CD4-positive, alpha-beta T cell (primary cell): ENCODE results near the gene EGFR. TPM values are rescaled to one million over a fixed set of nuclear protein-coding genes. Genes with fewer than 3 reads are reported as not detected.

ENCODE experiments used
- ATAC-seq: fragments of 200-7000 bp; cut with Tn5 transposase; one replicate; pipeline ENCODE4 v1.10.0; 2022; ENCODE audit warnings: mild to moderate bottlenecking; ENCODE audit not compliant: poor library complexity
- CTCF ChIA-PET: fragments of 350-600 bp; sonication (Branson Sonifier 250); formaldehyde crosslinking; loops from one replicate; lab custom pipeline; 2021; ENCODE audit warnings: antibody characterized with exemption, inconsistent platforms; lab: Charles Lee
- POLR2A ChIA-PET: fragments of 350-600 bp; sonication (Branson Sonifier 250); formaldehyde crosslinking; loops from one replicate; lab custom pipeline; 2021; ENCODE audit warnings: antibody characterized with exemption, inconsistent platforms; lab: Charles Lee
- DNase-seq, 14 experiments: peaks; one replicate each; pipeline ENCODE4 v3.0.0-alpha.2; 2013 to 2020; ENCODE audit warnings: mixed read lengths in 2 of 14
- H3K27ac ChIP-seq, 2 donors: one replicate each; pipeline versions ENCODE4 v1.5.1 to v1.7.0; 2013; ENCODE audit warnings: low read length in 2 of 2, low read depth in 1 of 2, mild to moderate bottlenecking in 1 of 2
- H3K27me3 ChIP-seq, 2 experiments: 1 replicate in 1 of 2; 2 replicates in 1 of 2; pipeline versions ENCODE4 v1.6.1 to v1.7.0; 2013; ENCODE audit warnings: low read length in 2 of 2, control low read depth in 1 of 2, mild to moderate bottlenecking in 1 of 2, moderate library complexity in 1 of 2; ENCODE audit not compliant: insufficient read depth in 2 of 2, control insufficient read depth in 1 of 2
- H3K36me3 ChIP-seq: one replicate; pipeline ENCODE4 v1.6.1; 2013; ENCODE audit warnings: low read length, control low read depth; ENCODE audit not compliant: insufficient read depth
- H3K4me1 ChIP-seq: one replicate; pipeline ENCODE4 v1.6.1; 2013; ENCODE audit warnings: low read length, control low read depth; ENCODE audit not compliant: insufficient read depth
- H3K4me3 ChIP-seq: one replicate; pipeline ENCODE4 v1.5.1; 2013; ENCODE audit warnings: mild to moderate bottlenecking, low read length, moderate library complexity
- H3K9me3 ChIP-seq, 2 experiments: 1 replicate in 1 of 2; 2 replicates in 1 of 2; pipeline versions ENCODE4 v1.6.1 to v1.7.0; 2013; ENCODE audit warnings: low read length in 2 of 2, mild to moderate bottlenecking in 2 of 2, control low read depth in 1 of 2, moderate library complexity in 1 of 2; ENCODE audit not compliant: control insufficient read depth in 1 of 2, insufficient read depth in 1 of 2
- H3K27ac Mint-ChIP-seq: one replicate; pipeline ENCODE4 v1.8.0; 2020; ENCODE audit warnings: mixed read lengths
- H3K27me3 Mint-ChIP-seq: one replicate; pipeline ENCODE4 v1.8.0; 2021; ENCODE audit warnings: mixed read lengths
- H3K36me3 Mint-ChIP-seq: one replicate; pipeline ENCODE4 v1.8.0; 2021; ENCODE audit warnings: low read depth, mixed read lengths
- H3K4me1 Mint-ChIP-seq: one replicate; pipeline ENCODE4 v1.8.0; 2021; ENCODE audit warnings: low read depth, mixed read lengths
- H3K4me3 Mint-ChIP-seq: one replicate; pipeline ENCODE4 v1.8.0; 2020; ENCODE audit warnings: mild to moderate bottlenecking, mixed read lengths
- H3K9me3 Mint-ChIP-seq: one replicate; pipeline ENCODE4 v1.8.0; 2020; ENCODE audit warnings: mixed read lengths
- intact Hi-C, 2 experiments: fragments of 100-400 bp; cut with DNase I in 1 of 2; cut with micrococcal nuclease in 1 of 2; formaldehyde crosslinking; loops; one replicate each; pipeline versions ENCODE4 v1.15.1 to v1.9.0; 2023 to 2025; cut with DNase I, micrococcal nuclease
- total RNA-seq, 174 experiments: library from RNA in 2 of 174; stranded (reverse) in 2 of 174; gene quantifications; one replicate each; pipeline ENCODE4 v1.2.3 and lab custom pipeline; 2021 to 2026
- TF ChIP-seq, protein P1 (sequence below): fragments of 200-600 bp; IDR thresholded peaks from one replicate; pipeline ENCODE4 v1.8.0; 2022; ENCODE audit warnings: antibody characterized with exemption, mild to moderate bottlenecking

EGFR gene
- total RNA-seq, 2 experiments from 2014 or later = not detected

DNA sequence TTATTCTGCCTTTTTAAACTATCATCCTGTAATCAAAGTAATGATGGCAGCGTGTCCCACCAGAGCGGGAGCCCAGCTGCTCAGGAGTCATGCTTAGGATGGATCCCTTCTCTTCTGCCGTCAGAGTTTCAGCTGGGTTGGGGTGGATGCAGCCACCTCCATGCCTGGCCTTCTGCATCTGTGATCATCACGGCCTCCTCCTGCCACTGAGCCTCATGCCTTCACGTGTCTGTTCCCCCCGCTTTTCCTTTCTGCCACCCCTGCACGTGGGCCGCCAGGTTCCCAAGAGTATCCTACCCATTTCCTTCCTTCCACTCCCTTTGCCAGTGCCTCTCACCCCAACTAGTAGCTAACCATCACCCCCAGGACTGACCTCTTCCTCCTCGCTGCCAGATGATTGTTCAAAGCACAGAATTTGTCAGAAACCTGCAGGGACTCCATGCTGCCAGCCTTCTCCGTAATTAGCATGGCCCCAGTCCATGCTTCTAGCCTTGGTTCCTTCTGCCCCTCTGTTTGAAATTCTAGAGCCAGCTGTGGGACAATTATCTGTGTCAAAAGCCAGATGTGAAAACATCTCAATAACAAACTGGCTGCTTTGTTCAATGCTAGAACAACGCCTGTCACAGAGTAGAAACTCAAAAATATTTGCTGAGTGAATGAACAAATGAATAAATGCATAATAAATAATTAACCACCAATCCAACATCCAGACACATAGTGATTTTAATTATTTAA lies 151.7 kb downstream of the EGFR start:
- Mint-ChIP-seq H3K9me3 (peaks cover 2% of the 10 kb centered on the region), H3K4me3 (no peak overlapping the region), H3K27me3 (no peaks in the 10 kb centered on the region), H3K27ac (no peak overlapping the region), H3K4me1 (no peaks in the 10 kb centered on the region), H3K36me3 (no peaks in the 10 kb centered on the region)
- ChIA-PET POLR2A (no interaction called here), CTCF (no interaction called here)
- H3K9me3 ChIP-seq = peaks cover 0 to 20% of the 10 kb centered on the region in 2 experiments
- ATAC-seq = no peak
- no peak overlapping the region for H3K4me3 ChIP-seq
- TF ChIP-seq, protein P1, sequence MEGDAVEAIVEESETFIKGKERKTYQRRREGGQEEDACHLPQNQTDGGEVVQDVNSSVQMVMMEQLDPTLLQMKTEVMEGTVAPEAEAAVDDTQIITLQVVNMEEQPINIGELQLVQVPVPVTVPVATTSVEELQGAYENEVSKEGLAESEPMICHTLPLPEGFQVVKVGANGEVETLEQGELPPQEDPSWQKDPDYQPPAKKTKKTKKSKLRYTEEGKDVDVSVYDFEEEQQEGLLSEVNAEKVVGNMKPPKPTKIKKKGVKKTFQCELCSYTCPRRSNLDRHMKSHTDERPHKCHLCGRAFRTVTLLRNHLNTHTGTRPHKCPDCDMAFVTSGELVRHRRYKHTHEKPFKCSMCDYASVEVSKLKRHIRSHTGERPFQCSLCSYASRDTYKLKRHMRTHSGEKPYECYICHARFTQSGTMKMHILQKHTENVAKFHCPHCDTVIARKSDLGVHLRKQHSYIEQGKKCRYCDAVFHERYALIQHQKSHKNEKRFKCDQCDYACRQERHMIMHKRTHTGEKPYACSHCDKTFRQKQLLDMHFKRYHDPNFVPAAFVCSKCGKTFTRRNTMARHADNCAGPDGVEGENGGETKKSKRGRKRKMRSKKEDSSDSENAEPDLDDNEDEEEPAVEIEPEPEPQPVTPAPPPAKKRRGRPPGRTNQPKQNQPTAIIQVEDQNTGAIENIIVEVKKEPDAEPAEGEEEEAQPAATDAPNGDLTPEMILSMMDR = no peak
- no peak for DNase-seq
- H3K36me3 ChIP-seq = no peaks in the 10 kb centered on the region
- H3K4me1 ChIP-seq = no peaks in the 10 kb centered on the region
- no peaks in the 10 kb centered on the region for H3K27me3 ChIP-seq
- intact Hi-C loops = no loop called here
- H3K27ac ChIP-seq = no peak overlapping the region

- Mint-ChIP-seq H3K4me1 (no peaks in the 10 kb centered on the region), H3K27ac (no peak overlapping the region), H3K27me3 (no peaks in the 10 kb centered on the region), H3K9me3 (peaks cover 2% of the 10 kb centered on the region), H3K36me3 (no peaks in the 10 kb centered on the region), H3K4me3 (no peak overlapping the region)
- Histone ChIP-seq H3K4me3 (no peak overlapping the region), H3K4me1 (no peaks in the 10 kb centered on the region), H3K27ac (no peak overlapping the region), H3K9me3 (peaks cover 0 to 20% of the 10 kb centered on the region in 2 experiments), H3K36me3 (no peaks in the 10 kb centered on the region), H3K27me3 (no peaks in the 10 kb centered on the region)
- DNase-seq (no peak), ATAC-seq (no peak)
- POLR2A ChIA-PET = no interaction called here
- TF ChIP-seq, protein P1 = no peak
- CTCF ChIA-PET = no interaction called here
- intact Hi-C loops = no loop called here
Measured at GRCh38 chr7:55171157-55171556, 152.3 kb downstream of the EGFR start.

DNA sequence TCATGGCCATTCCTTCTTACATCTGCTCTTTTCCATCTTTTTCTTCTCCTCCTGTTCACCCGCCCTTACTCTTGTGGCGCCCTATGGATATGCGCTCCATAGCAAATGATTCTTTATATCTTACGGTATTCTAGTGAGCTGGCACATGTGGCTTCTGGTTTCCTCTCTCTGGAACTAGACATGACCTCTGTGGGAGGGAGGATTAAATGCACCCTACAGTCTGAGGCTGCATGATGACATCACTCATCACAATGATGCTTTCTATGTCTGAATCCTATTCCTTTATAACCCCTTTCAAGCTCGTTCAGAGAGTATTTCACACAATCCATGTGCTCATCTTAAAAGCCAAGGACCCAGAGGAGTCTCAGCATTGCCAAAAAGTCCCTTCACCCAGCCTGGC lies 153.3 kb downstream of the EGFR start:
- POLR2A ChIA-PET = no interaction called here
- ATAC-seq (no peak), DNase-seq (no peak)
- TF ChIP-seq, protein P1 = no peak
- intact Hi-C loops = no loop called here
- Mint-ChIP-seq H3K4me1 (no peaks in the 10 kb centered on the region), H3K27ac (no peak overlapping the region), H3K36me3 (no peaks in the 10 kb centered on the region), H3K4me3 (no peak overlapping the region), H3K27me3 (peaks cover under 1% of the 10 kb centered on the region), H3K9me3 (peaks cover 2% of the 10 kb centered on the region)
- H3K4me1 ChIP-seq = no peaks in the 10 kb centered on the region
- no peaks in the 10 kb centered on the region for H3K27me3 ChIP-seq
- peaks cover 0 to 17% of the 10 kb centered on the region in 2 experiments for H3K9me3 ChIP-seq
- CTCF ChIA-PET = no interaction called here
- no peaks in the 10 kb centered on the region for H3K36me3 ChIP-seq
- H3K27ac ChIP-seq = no peak overlapping the region
- no peak overlapping the region for H3K4me3 ChIP-seq
